Activated CD4-positive, alpha-beta T cell treated with anti-CD3 and anti-CD28 coated beads, Interleukin-2, amount 10 ng/mL, durations not matched to agents 24 days and 14 days (primary cell): Measurements from ENCODE around the gene FBXW8. TPM values are rescaled to one million over a fixed set of nuclear protein-coding genes. Genes with fewer than 3 reads are reported as not detected.

Source experiments
- DNase-seq: peaks from one replicate; pipeline ENCODE4 v3.0.0; 2022
- H3K27ac Mint-ChIP-seq: one replicate; pipeline ENCODE4 v1.8.0; 2022; ENCODE audit warnings: mild to moderate bottlenecking, mixed read lengths
- H3K27me3 Mint-ChIP-seq: one replicate; pipeline ENCODE4 v1.8.0; 2022; ENCODE audit warnings: mixed read lengths
- H3K36me3 Mint-ChIP-seq: one replicate; pipeline ENCODE4 v1.8.0; 2022; ENCODE audit warnings: low read depth, mild to moderate bottlenecking, mixed read lengths
- H3K4me1 Mint-ChIP-seq: one replicate; pipeline ENCODE4 v1.8.0; 2021; ENCODE audit warnings: mixed read lengths
- H3K4me3 Mint-ChIP-seq: one replicate; pipeline ENCODE4 v1.8.0; 2022; ENCODE audit warnings: mild to moderate bottlenecking, moderate library complexity, mixed read lengths
- H3K9me3 Mint-ChIP-seq: one replicate; pipeline ENCODE4 v1.8.0; 2021; ENCODE audit warnings: mixed read lengths
- intact Hi-C: fragments of 100-400 bp; cut with micrococcal nuclease; formaldehyde crosslinking; loops from one replicate; pipeline ENCODE4 v1.15.1; 2023
- total RNA-seq: library from RNA; stranded (reverse); gene quantifications from 2 replicates; pipeline ENCODE4 v1.2.3, GENCODE V29; 2022

Gene FBXW8
- total RNA-seq, 1 donor from 2014 or later, result 6.2 TPM

DNA sequence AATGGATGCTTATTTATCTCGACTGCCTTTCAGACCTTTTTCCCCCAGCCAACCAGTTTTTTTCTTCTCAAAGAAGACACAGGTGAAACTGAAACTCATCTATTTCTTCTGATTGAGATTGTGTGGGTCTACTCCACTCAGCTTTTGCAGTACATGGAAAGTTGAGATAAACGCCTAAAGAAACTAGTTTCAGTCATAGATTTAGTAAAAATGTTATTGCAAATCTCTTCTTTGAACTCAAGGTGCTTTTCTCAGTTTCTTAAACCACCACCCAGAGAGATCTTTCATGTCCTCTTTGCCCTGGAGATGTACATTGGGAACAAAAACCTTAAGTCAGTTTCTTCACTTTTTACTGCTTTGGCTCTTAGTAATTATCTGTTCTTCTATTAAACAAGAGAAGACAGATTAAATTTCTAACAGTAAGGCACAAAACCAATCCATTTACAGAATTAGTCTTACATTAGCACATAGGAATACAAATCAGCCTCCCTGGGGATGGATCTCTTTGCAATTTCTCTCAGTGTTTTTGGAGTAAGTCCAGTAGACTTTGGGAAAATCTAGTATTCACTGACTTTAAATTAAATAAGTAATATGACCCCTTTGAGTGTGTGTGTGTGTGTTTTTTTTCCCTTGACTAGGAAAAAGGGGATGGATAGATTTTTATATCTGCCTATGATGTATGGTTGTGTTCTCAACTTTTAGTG lies 11.6 kb downstream of the FBXW8 start:
- Mint-ChIP-seq H3K36me3 (peaks cover 15% of the 10 kb centered on the region), H3K4me3 (peak overlapping the region; percentile 39), H3K27ac (peak overlapping the region; percentile 80), H3K27me3 (peaks cover 7% of the 10 kb centered on the region), H3K9me3 (no peaks in the 10 kb centered on the region), H3K4me1 (peaks cover 68% of the 10 kb centered on the region)
- peak; percentile 72 for DNase-seq
- intact Hi-C loops, result loop anchor here (1.0 to 10.0 kb wide), 6 partner anchors 11 to 598 kb away; partner anchors contain the start of genes MAP1LC3B2 and TESC

DNA sequence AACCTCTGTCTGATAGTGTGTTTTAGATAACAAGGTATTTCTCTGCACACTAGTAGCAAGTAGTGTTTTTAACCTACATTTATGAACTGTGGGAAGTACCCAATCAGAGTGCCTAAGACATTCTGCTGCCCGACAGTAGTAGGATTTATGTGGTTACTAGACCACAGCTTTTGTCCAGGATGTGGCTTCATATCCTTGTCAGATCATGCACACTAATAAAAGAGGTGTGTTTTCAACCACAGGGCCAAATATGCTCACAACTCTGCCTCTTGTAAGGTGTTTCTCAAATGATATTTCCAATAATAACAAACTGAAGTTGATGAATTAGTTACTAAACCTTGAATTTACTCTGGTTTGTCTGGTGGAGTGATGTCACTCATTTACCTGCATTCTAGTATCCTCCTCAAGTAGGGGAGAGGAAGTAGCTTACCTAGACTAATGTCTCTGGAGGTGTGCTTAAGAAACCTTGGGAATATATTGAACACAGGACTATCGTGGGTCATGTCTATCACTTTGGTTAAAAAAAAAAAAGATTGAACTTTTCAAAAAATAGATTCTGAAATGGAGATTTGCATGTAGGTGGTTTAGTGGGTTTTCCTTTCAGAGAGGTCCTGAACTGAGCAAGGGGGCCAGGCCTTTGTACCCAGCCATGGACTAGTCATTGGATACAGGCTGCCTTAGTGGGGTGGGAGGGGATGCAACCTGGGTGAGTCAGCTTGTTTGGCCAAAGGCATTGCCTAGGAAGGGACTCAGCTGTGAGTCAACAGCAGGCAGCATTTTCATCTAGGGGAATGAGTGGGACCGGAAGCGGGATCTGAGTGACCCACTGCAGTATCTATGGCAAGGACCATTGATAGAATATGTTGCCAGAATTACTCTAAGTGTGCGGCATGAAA lies 14.1 kb downstream of the FBXW8 start:
- Mint-ChIP-seq H3K9me3 (no peaks in the 10 kb centered on the region), H3K27me3 (peaks cover 10% of the 10 kb centered on the region), H3K27ac (peak overlapping the region; percentile 76), H3K4me1 (peaks cover 65% of the 10 kb centered on the region), H3K4me3 (peak overlapping the region; percentile 76), H3K36me3 (peaks cover 23% of the 10 kb centered on the region)
- peak; percentile 91 for DNase-seq
- intact Hi-C loops, result loop anchor here (1.0 to 10.0 kb wide), 4 partner anchors 35 to 600 kb away; partner anchors contain the start of genes RNFT2 and SPRING1

DNA sequence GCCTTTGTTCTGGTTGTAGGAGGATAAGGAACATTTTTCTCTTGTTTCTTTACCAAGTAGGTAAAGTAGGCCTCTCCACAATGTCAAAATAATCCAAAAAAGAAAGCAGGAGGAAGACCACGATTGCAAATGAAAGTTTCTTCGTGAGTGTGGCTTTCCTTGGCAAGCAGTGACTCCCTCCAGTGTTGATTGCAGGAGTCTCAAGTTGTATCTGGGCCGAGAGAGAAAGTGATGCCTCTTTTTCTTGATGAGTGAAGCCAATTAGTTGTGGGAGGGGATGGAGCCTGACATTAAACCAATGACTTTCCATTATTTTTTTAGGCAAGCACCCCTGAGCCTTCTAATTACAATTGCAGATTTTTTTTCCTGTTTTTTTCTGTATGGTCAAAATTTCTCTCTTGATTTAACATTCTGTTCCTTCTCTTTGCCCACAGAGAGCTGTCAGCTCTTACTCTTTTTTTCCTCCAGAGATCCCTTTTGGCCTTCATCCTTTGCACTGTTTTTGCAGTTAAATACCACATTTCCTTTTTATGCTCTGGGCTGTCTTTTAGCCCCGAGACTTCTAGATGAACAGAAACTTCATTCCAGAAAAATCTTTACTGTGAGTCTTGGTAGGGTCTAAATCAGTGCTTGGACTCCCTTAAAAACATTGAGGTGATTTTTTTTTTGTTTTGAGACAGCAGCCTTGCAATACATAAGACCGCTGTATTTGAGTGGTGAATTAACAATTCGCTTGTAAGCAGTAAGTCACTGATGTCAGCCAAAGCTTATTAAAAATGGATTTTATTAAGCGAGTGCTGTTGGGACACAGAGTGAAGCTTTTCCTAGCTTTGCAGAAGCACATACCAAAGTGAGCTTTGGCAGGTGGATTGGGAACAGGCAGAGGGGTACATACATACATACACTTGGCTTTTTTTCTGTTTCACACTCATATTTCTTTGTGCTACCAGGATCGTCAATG lies 15.8 kb downstream of the FBXW8 start:
- H3K4me3 Mint-ChIP-seq, result no peak overlapping the region
- peaks cover 25% of the 10 kb centered on the region for H3K36me3 Mint-ChIP-seq
- H3K27me3 Mint-ChIP-seq, result peaks cover 5% of the 10 kb centered on the region
- intact Hi-C loops, result loop anchor here (10.0 kb wide), 2 partner anchors 208 to 602 kb away; no protein-coding TSS in a partner anchor
- H3K4me1 Mint-ChIP-seq, result peaks cover 50% of the 10 kb centered on the region
- H3K9me3 Mint-ChIP-seq, result no peaks in the 10 kb centered on the region
- DNase-seq, result no peak
- no peak overlapping the region for H3K27ac Mint-ChIP-seq

DNA sequence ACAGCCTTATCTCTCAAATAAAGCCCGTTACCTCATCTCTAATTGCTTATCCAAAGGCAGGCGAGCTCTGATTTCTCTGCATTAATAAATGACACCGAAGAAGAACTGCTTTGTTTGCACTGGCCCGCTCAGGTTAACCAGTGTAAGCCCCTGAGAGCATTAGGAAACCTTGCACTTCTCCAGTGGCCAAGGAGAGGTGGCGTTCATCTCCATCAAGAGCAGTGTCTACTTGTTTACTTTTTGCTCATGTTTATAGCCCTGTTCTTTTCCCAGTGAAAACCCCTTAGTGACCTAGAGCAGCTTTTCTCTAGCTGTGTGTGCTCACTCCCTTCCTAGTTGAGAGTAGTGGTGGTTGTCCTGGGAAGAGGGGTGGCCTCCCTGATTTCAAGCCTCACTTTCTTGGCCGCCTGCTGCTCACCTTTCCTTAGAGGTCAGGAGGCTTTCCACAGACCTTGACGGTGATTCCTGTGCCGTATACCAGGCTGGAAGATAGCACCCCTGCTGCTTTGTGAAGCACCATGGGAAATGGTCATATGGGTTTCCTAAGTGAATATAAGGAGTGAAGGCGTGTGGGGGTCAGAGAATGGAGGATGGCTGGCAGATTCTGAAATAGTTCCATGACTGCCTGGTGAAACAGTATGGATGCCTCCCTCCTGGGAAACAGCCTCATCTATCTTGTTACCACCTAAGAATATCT lies 16.6 kb downstream of the FBXW8 start:
- H3K36me3 Mint-ChIP-seq, result peaks cover 30% of the 10 kb centered on the region
- intact Hi-C loops, result loop anchor here (10.0 kb wide), 2 partner anchors 207 to 603 kb away; no protein-coding TSS in a partner anchor

DNA sequence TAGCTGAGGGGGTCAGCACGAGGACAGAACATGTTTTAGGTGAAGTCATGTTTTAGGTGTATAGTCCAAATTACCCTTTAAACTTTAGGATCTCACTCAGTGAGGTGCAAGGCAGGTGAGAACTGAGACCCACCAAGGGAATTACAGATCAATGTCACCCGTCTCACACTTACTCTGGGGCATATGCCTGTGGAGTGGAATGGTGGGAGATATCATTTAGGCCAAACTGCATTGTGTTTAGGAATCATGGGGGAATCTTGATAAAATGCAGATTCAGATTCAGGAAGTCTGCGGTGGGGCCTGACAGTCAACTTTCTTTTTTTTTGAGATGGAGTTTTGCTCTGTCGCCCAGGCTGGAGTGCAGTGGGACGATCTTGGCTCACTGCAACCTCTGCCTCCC lies 17.8 kb downstream of the FBXW8 start:
- Mint-ChIP-seq H3K36me3 (peaks cover 32% of the 10 kb centered on the region), H3K9me3 (no peaks in the 10 kb centered on the region), H3K27ac (no peak overlapping the region), H3K4me1 (peaks cover 37% of the 10 kb centered on the region), H3K4me3 (no peak overlapping the region), H3K27me3 (peaks cover 5% of the 10 kb centered on the region)
- intact Hi-C loops, result loop anchor here (10.0 kb wide), 2 partner anchors 206 to 604 kb away; no protein-coding TSS in a partner anchor
- DNase-seq, result no peak

More for the DNA sequence above, 16.6 kb downstream of the FBXW8 start:
- Mint-ChIP-seq H3K9me3 (no peaks in the 10 kb centered on the region), H3K27me3 (peaks cover 5% of the 10 kb centered on the region), H3K4me1 (peaks cover 44% of the 10 kb centered on the region), H3K27ac (no peak overlapping the region), H3K4me3 (no peak overlapping the region)
- no peak for DNase-seq

DNA sequence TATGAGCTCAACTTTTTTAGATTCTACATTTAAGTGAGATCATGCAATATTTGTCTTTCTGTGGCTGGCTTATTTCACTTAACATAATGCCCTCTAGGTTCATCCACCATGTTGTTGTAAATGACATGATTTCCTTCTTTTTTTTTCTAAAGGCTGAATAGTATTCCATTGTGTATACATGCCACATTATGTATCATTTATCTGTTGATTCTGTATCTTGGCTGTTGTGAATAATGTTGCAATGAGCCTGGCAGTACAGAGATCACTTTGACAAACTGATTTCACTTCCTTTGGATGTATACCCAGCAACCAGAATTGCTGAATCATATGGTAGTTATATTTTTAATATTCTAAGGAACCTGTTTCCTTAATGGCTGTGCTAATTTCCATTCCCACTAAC lies 19.1 kb downstream of the FBXW8 start:
- H3K4me1 Mint-ChIP-seq, result peaks cover 26% of the 10 kb centered on the region
- no peak overlapping the region for H3K27ac Mint-ChIP-seq
- H3K9me3 Mint-ChIP-seq, result no peaks in the 10 kb centered on the region
- peaks cover 39% of the 10 kb centered on the region for H3K36me3 Mint-ChIP-seq
- peaks cover 5% of the 10 kb centered on the region for H3K27me3 Mint-ChIP-seq
- intact Hi-C loops, result loop anchor here (10.0 kb wide), 2 partner anchors 205 to 605 kb away; no protein-coding TSS in a partner anchor
- no peak overlapping the region for H3K4me3 Mint-ChIP-seq
- DNase-seq, result no peak

DNA sequence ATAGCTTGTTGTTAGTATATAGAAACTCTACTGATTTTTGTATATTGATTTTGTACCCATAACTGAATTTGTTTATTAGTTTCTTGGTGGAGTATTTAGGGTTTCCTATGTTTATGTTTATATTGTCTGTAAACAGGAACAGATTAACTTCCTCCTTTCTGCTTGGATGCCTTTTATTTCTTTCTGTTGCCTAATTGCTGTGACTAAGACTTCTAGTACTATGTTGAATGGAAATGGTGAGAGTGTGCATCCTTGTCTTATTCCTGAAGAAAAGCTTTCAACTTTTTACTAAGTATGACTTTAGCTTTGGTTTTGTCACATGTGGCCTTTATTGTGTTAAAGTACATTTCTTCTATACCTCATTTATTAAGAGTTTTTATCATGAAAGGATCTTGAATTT lies 20.9 kb downstream of the FBXW8 start:
- intact Hi-C loops, result no loop called here
- peaks cover 41% of the 10 kb centered on the region for H3K36me3 Mint-ChIP-seq
- H3K27ac Mint-ChIP-seq, result no peak overlapping the region
- no peak for DNase-seq
- no peak overlapping the region for H3K4me3 Mint-ChIP-seq
- peaks cover 4% of the 10 kb centered on the region for H3K27me3 Mint-ChIP-seq
- H3K9me3 Mint-ChIP-seq, result no peaks in the 10 kb centered on the region
- H3K4me1 Mint-ChIP-seq, result peaks cover 8% of the 10 kb centered on the region

DNA sequence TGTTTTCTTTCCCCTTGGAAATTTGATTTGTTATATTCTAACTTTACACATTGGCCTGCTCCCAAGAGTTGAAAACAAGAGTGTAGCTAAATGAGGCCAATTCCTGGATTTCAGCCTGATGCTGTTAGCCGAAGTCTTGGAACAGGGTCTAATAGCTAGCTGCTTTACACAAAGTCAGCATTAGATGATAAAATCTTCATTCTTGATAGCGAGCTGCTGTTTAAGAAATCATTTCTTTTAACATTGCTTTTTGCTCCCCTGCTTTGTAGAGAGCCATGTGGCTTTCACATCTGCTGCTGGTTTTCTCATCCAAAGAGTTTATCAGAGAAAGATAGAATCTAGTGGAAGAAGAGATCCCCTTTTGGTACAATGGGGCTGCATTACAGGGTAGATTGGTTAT lies 22.3 kb downstream of the FBXW8 start:
- Mint-ChIP-seq H3K27ac (no peak overlapping the region), H3K36me3 (peaks cover 46% of the 10 kb centered on the region), H3K9me3 (no peaks in the 10 kb centered on the region), H3K27me3 (no peaks in the 10 kb centered on the region), H3K4me1 (peaks cover 6% of the 10 kb centered on the region), H3K4me3 (no peak overlapping the region)
- no peak for DNase-seq
- intact Hi-C loops, result no loop called here

DNA sequence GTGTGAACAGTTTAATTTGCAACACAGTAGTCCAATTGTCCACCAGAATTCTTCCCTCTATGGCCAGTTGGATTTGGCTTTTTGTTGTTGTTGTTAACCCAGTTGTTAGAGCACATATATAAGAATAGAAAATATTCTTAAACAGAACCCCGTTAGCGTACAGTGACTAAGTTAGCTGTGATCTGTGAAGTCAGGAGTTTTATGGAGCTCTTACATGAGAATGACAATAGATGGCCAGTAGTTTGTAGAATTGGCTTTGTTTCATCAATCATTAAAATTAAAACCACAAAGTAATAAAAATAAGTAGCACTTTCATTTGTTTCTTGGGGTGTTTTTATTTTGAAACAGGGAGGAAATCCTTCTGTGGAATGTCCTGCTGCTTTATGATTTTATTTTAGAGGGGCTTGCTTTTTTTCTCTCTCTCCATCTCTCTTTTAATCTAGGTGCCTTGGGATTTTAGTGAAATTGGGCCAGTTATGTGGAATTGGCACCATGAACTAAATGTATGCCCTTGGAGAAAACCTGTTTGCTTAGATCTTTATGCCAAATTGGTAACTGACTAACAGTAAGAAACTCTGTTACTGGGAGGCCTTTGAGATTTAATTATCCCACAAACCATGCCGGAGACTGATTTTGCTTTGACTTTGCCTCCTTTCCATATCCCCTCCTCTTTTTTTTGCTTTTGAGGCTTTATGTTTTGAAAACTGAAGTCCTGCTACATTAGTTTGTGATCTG lies 22.9 kb downstream of the FBXW8 start:
- Mint-ChIP-seq H3K27me3 (no peaks in the 10 kb centered on the region), H3K4me3 (no peak overlapping the region), H3K27ac (no peak overlapping the region), H3K36me3 (peaks cover 41% of the 10 kb centered on the region), H3K4me1 (peaks cover 6% of the 10 kb centered on the region), H3K9me3 (no peaks in the 10 kb centered on the region)
- no peak for DNase-seq
- intact Hi-C loops, result no loop called here

DNA sequence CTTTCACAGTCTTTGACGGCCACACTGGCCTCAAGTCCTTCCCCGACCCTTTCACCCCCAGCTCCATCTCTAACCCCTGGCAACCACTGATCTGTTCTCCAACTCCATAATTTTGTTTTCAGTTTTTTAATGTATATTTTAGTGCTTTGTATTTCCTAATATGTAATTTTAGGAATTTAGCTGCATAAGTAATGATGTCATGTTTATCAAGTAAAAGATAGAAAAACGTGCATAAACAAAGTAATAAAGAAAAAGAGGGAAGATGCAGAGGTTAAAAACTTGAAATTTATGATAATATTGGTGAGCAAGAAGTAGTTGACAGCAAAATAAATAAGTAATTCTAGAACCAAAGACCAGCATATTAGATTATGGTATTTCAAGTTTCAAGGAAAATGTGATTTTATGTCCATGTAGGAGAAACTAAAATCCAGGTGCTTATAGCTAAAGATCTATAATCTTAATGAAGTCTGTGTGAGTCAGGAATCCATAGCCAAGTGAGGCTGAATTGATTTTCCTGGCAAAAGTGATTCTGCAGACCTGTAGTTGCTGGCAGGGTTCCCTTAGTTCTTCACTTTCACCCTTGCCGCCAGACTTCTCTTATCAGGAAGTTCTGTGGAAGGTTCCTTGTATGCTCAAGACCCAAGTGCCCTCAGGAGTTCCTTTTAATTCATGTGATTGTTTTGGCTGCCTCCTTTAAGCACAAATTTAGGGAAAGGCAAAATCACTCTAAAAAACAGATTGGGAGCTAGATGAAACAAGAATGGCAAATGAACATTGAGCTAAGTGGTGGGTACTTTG lies 24.4 kb downstream of the FBXW8 start:
- no peak overlapping the region for H3K4me3 Mint-ChIP-seq
- DNase-seq, result no peak
- H3K4me1 Mint-ChIP-seq, result peaks cover 4% of the 10 kb centered on the region
- intact Hi-C loops, result no loop called here
- no peak overlapping the region for H3K27ac Mint-ChIP-seq
- no peaks in the 10 kb centered on the region for H3K9me3 Mint-ChIP-seq
- H3K27me3 Mint-ChIP-seq, result no peaks in the 10 kb centered on the region
- H3K36me3 Mint-ChIP-seq, result peaks cover 32% of the 10 kb centered on the region

DNA sequence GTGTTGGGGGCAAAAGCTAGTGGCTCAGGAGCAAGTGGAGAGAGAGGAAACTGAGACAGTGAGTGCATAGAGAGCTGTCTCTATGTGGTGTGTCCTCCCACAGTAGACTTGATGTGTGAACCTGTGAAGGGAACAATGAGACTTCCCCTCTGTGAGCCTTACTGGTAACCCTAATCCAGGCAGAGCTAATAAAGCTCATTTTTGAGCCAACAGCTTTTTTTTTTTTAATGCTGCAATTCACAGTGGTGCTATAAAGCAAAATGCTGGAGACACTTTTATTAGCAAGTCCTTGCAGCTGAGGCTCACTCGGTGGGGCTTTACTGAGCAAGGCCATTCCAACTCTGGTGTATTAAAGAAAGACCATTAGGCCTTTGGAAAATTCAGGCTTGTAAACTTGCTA lies 26.9 kb downstream of the FBXW8 start:
- intact Hi-C loops, result no loop called here
- Mint-ChIP-seq H3K27me3 (no peaks in the 10 kb centered on the region), H3K27ac (no peak overlapping the region), H3K4me3 (no peak overlapping the region), H3K36me3 (peaks cover 31% of the 10 kb centered on the region), H3K9me3 (no peaks in the 10 kb centered on the region), H3K4me1 (no peaks in the 10 kb centered on the region)
- DNase-seq, result no peak

DNA sequence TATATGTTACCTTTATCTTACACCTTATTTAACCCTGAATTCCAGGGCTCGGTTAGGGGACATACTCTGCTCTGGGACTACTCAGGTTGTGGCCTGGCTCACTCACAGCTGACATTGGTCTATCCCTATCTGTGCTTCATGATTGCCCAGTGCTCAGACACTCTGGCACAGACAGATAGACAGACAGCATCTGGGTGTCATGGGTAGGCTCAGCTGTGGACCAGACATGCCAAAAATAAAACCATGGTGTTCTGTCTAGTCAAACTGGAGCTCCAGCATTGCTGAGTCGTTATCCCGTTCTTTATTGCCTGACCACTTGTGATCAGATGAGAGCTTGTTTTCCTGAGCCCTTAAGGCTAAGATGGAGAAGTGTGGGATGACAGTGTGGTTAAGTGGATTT lies 29.0 kb downstream of the FBXW8 start:
- no peak for DNase-seq
- H3K27me3 Mint-ChIP-seq, result no peaks in the 10 kb centered on the region
- peaks cover 6% of the 10 kb centered on the region for H3K9me3 Mint-ChIP-seq
- H3K36me3 Mint-ChIP-seq, result peaks cover 37% of the 10 kb centered on the region
- no peaks in the 10 kb centered on the region for H3K4me1 Mint-ChIP-seq
- intact Hi-C loops, result no loop called here
- no peak overlapping the region for H3K27ac Mint-ChIP-seq
- H3K4me3 Mint-ChIP-seq, result no peak overlapping the region
